Testis (tissue), 3 donors: ENCODE results near the gene BRAT1. TPM values are rescaled to one million over a fixed set of nuclear protein-coding genes. Genes with fewer than 3 reads are reported as not detected.
A peak's percentile ranks its signal among the peaks of the same experiment; 100 is the strongest.

Experiments
- DNase-seq: peaks from one replicate; pipeline ENCODE4 v3.0.0-alpha.2; 2019
- H3K27ac ChIP-seq, 2 donors: fragments of 200-600 bp; sonication (generic); one replicate each; pipeline ENCODE4 v1.5.1; 2019
- H3K27me3 ChIP-seq: fragments of 200-600 bp; sonication (generic); one replicate; pipeline ENCODE4 v1.5.1; 2019
- H3K36me3 ChIP-seq: fragments of 200-600 bp; sonication (generic); one replicate; pipeline ENCODE4 v1.5.1; 2017; ENCODE audit warnings: low read depth; ENCODE audit errors: missing control alignments
- H3K4me1 ChIP-seq: fragments of 200-600 bp; sonication (generic); one replicate; pipeline ENCODE4 v1.5.1; 2019
- H3K4me3 ChIP-seq, 2 donors: fragments of 200-600 bp; sonication (generic); one replicate each; pipeline ENCODE4 v1.5.1; 2017 to 2019
- H3K9me3 ChIP-seq: fragments of 200-600 bp; sonication (generic); one replicate; pipeline ENCODE4 v1.5.1; 2017
- CTCF ChIP-seq, 3 experiments: fragments of 450-650 bp in 2 of 3; fragments of 200-600 bp in 1 of 3; sonication (generic) in 1 of 3; IDR thresholded peaks; one replicate each; pipeline ENCODE4 v1.5.1; 2016 to 2019; ENCODE audit warnings: antibody characterized with exemption in 3 of 3, mild to moderate bottlenecking in 2 of 3, moderate library complexity in 1 of 3
- POLR2A ChIP-seq: fragments of 450-650 bp; IDR thresholded peaks from one replicate; pipeline ENCODE4 v1.6.1; 2017; ENCODE audit warnings: antibody characterized with exemption, mild to moderate bottlenecking, moderate library complexity
- WGBS, 2 donors: methylation state at CpG; one replicate each; pipeline ENCODE4 v1.1.5; 2018; 5-methylcytosine and 5-hydroxymethylcytosine counted together
- intact Hi-C: fragments of 100-400 bp; cut with DNase I; formaldehyde crosslinking; loops from one replicate; pipeline ENCODE4 v1.15.1; 2023; ENCODE audit warnings: low total_unique reads
- polyA plus RNA-seq: library from polyadenylated mRNA; stranded (reverse); fragments of 350-450 nt; fragmentation: Illumina TruSeq; extraction: RNeasy Lipid Tissue Mini Kit (QIAGEN cat#74804); gene quantifications from one replicate; pipeline ENCODE4 v1.2.3, GENCODE V29; 2014; ENCODE audit warnings: low read depth, low replicate concordance; ENCODE audit not compliant: insufficient read depth
- total RNA-seq, 2 donors: library from RNA; depleted of rRNA; stranded (reverse); fragments of >200 nt; gene quantifications; one replicate each; pipeline ENCODE4 v1.2.3, GENCODE V29; 2016

The BRAT1 gene
- total and polyA plus RNA-seq, 3 donors from 2014 or later, result 45.3 to 108 (median 104) TPM

- Histone ChIP-seq H3K9me3 (no peaks in the 10 kb centered on the region), H3K4me3 (no peak overlapping the region), H3K27ac (no peak overlapping the region), H3K36me3 (no peaks in the 10 kb centered on the region), H3K4me1 (no peaks in the 10 kb centered on the region), H3K27me3 (no peaks in the 10 kb centered on the region)
- TF ChIP-seq POLR2A (no peak), CTCF (IDR thresholded peaks at IDR 0.05) (no peak)
- intact Hi-C loops, result no loop called here
- WGBS, 2 donors, result 92 to 95% methylated on average over 21 to 23 of the region's 24 CpGs
- no peak for DNase-seq
Observed at GRCh38 chr7:2568521-2569223, 13.3 kb upstream of the BRAT1 start.

GRCh38 chr7:2567679-2568278 is 12.5 kb upstream of the BRAT1 start:
- TF ChIP-seq CTCF (IDR thresholded peaks at IDR 0.05), result peak in 1 of 3 experiments; percentile 39
- no peak for TF ChIP-seq POLR2A
- Histone ChIP-seq H3K4me3 (no peak overlapping the region), H3K9me3 (no peaks in the 10 kb centered on the region), H3K27me3 (no peaks in the 10 kb centered on the region), H3K4me1 (no peaks in the 10 kb centered on the region), H3K36me3 (no peaks in the 10 kb centered on the region), H3K27ac (no peak overlapping the region)
- peak; percentile 68 for DNase-seq
- intact Hi-C loops, result no loop called here
- 39 to 46% methylated on average over 16 of the region's 16 CpGs for WGBS, 2 donors

GRCh38 chr7:2566890-2567678 is 11.8 kb upstream of the BRAT1 start:
- TF ChIP-seq POLR2A, result no peak
- TF ChIP-seq CTCF (IDR thresholded peaks at IDR 0.05), result no peak
- Histone ChIP-seq H3K4me1 (no peaks in the 10 kb centered on the region), H3K27ac (no peak overlapping the region), H3K9me3 (no peaks in the 10 kb centered on the region), H3K4me3 (no peak overlapping the region), H3K27me3 (no peaks in the 10 kb centered on the region), H3K36me3 (no peaks in the 10 kb centered on the region)
- WGBS, 2 donors, result 59% methylated on average over 24 to 28 of the region's 28 CpGs
- no peak for DNase-seq
- intact Hi-C loops, result no loop called here

GRCh38 chr7:2566348-2566889 is 11.1 kb upstream of the BRAT1 start:
- intact Hi-C loops, result no loop called here
- Histone ChIP-seq H3K27me3 (no peaks in the 10 kb centered on the region), H3K4me3 (no peak overlapping the region), H3K9me3 (no peaks in the 10 kb centered on the region), H3K27ac (no peak overlapping the region), H3K36me3 (no peaks in the 10 kb centered on the region), H3K4me1 (no peaks in the 10 kb centered on the region)
- DNase-seq, result no peak
- TF ChIP-seq CTCF (IDR thresholded peaks at IDR 0.05) (no peak), POLR2A (no peak)
- 71 to 79% methylated on average over 8 of the region's 8 CpGs for WGBS, 2 donors
